ENCODE data around the gene PLEKHM2.

The PLEKHM2 gene

GRCh38 chr1:15734296-15734695 is 50.2 kb downstream of the PLEKHM2 start:
- Histone ChIP-seq H2AFZ (ENCODE audit: low read length) (no peak overlapping the region), H2BK120ac (ENCODE audit: low read depth, low read length) (no peak overlapping the region), H4K8ac (ENCODE audit: low read depth, low read length) (no peak overlapping the region), H3K9ac (ENCODE audit: low read depth, low read length, poor library complexity) (no peak overlapping the region), H3K27me3 (ENCODE audit: control insufficient read depth in 3 of 3, insufficient read depth in 3 of 3, low read depth in 1 of 3, low read length in 3 of 3) (no peaks in the 10 kb centered on the region), H3K9me3 (replicated peaks in 1 of 2; ENCODE audit: control insufficient read depth in 2 of 2, insufficient read depth in 1 of 2, low read depth in 1 of 2, low read length in 2 of 2) (no peaks in the 10 kb centered on the region), H3K36me3 (replicated peaks in 1 of 2; ENCODE audit: control insufficient read depth in 2 of 2, insufficient read depth in 2 of 2, low read length in 2 of 2) (peaks cover 39 to 60% of the 10 kb centered on the region in 2 donors), H3K4me2 (ENCODE audit: insufficient read depth, low read length, poor library complexity, severe bottlenecking) (no peak overlapping the region), H2BK12ac (ENCODE audit: low read length) (no peak overlapping the region), H2BK15ac (ENCODE audit: low read length) (no peak overlapping the region), H2AK5ac (ENCODE audit: low read depth, low read length) (no peak overlapping the region), H2BK5ac (ENCODE audit: low read length) (no peak overlapping the region), H3K23ac (ENCODE audit: low read depth, low read length, poor library complexity) (no peak overlapping the region), H3K4me1 (ENCODE audit: control insufficient read depth in 2 of 2, insufficient read depth in 1 of 2, low read depth in 1 of 2, low read length in 2 of 2) (peaks cover 2 to 5% of the 10 kb centered on the region in 2 donors), H3K14ac (ENCODE audit: low read length) (no peak overlapping the region), H3K18ac (ENCODE audit: low read length) (no peak overlapping the region), H3K27ac (replicated peaks; ENCODE audit: low read length) (no peak overlapping the region), H3K4me3 (ENCODE audit: low read length in 2 of 2) (no peak overlapping the region), H3K79me1 (ENCODE audit: low read depth, low read length) (peaks cover 7% of the 10 kb centered on the region), H3K4ac (ENCODE audit: low read length) (no peak overlapping the region), H4K91ac (ENCODE audit: low read depth, low read length, poor library complexity) (no peak overlapping the region)
- no CpG with 5 or more reads among the region's 13 CpGs for WGBS, 2 donors (ENCODE audit: extremely low coverage in 2 of 2, insufficient read length in 2 of 2, insufficient replicate concordance in 1 of 2)
- no peak for DNase-seq (ENCODE audit: low spot score)

DNA sequence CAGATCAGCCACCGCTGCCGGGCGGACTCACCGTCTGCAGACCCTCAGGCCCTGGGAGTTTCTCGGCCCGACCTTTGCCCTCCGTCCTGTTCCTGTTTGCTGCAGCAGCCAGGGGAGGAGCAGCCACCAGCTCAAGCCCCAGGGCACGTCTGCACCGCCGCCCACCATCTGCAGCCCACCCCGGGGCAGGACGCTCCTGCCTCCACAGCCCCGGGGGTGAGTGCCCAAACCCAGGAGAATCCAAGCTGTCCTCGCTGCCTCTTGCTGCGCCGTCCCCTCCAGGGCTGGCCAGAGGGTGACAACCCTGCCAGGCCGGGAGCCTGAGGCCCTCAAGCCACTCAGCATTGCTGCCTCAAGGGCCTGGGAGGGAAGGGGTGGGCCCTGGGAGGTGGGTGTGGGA is 50.8 kb downstream of the PLEKHM2 start:
- Histone ChIP-seq H2AFZ (ENCODE audit: low read length) (no peak overlapping the region), H4K91ac (ENCODE audit: low read depth, low read length, poor library complexity) (no peak overlapping the region), H3K23ac (ENCODE audit: low read depth, low read length, poor library complexity) (no peak overlapping the region), H3K4ac (ENCODE audit: low read length) (no peak overlapping the region), H3K9ac (ENCODE audit: low read depth, low read length, poor library complexity) (no peak overlapping the region), H3K4me1 (ENCODE audit: control insufficient read depth in 2 of 2, insufficient read depth in 1 of 2, low read depth in 1 of 2, low read length in 2 of 2) (peaks cover 2 to 5% of the 10 kb centered on the region in 2 donors), H3K4me3 (ENCODE audit: low read length in 2 of 2) (no peak overlapping the region), H3K27ac (replicated peaks; ENCODE audit: low read length) (no peak overlapping the region), H3K79me1 (ENCODE audit: low read depth, low read length) (peaks cover 7% of the 10 kb centered on the region), H3K36me3 (replicated peaks in 1 of 2; ENCODE audit: control insufficient read depth in 2 of 2, insufficient read depth in 2 of 2, low read length in 2 of 2) (peaks cover 34 to 55% of the 10 kb centered on the region in 2 donors), H2BK12ac (ENCODE audit: low read length) (peak overlapping the region; percentile 41), H2BK15ac (ENCODE audit: low read length) (no peak overlapping the region), H2AK5ac (ENCODE audit: low read depth, low read length) (no peak overlapping the region), H2BK5ac (ENCODE audit: low read length) (no peak overlapping the region), H4K8ac (ENCODE audit: low read depth, low read length) (peak overlapping the region; percentile 17), H3K18ac (ENCODE audit: low read length) (no peak overlapping the region), H3K27me3 (ENCODE audit: control insufficient read depth in 3 of 3, insufficient read depth in 3 of 3, low read depth in 1 of 3, low read length in 3 of 3) (no peaks in the 10 kb centered on the region), H2BK120ac (ENCODE audit: low read depth, low read length) (no peak overlapping the region), H3K9me3 (replicated peaks in 1 of 2; ENCODE audit: control insufficient read depth in 2 of 2, insufficient read depth in 1 of 2, low read depth in 1 of 2, low read length in 2 of 2) (no peaks in the 10 kb centered on the region), H3K4me2 (ENCODE audit: insufficient read depth, low read length, poor library complexity, severe bottlenecking) (no peak overlapping the region), H3K14ac (ENCODE audit: low read length) (no peak overlapping the region)
- DNase-seq (ENCODE audit: low spot score): no peak
- no CpG with 5 or more reads among the region's 17 CpGs for WGBS, 2 donors (ENCODE audit: extremely low coverage in 2 of 2, insufficient read length in 2 of 2, insufficient replicate concordance in 1 of 2)

GRCh38 chr1:15735304-15736037 is 51.4 kb downstream of the PLEKHM2 start:
- Histone ChIP-seq H3K36me3 (replicated peaks in 1 of 2; ENCODE audit: control insufficient read depth in 2 of 2, insufficient read depth in 2 of 2, low read length in 2 of 2) (peaks cover 33 to 50% of the 10 kb centered on the region in 2 donors), H2BK120ac (ENCODE audit: low read depth, low read length) (no peak overlapping the region), H2BK15ac (ENCODE audit: low read length) (no peak overlapping the region), H3K79me1 (ENCODE audit: low read depth, low read length) (peaks cover 7% of the 10 kb centered on the region), H4K8ac (ENCODE audit: low read depth, low read length) (no peak overlapping the region), H3K23ac (ENCODE audit: low read depth, low read length, poor library complexity) (peak overlapping the region; percentile 95), H2AK5ac (ENCODE audit: low read depth, low read length) (no peak overlapping the region), H3K14ac (ENCODE audit: low read length) (no peak overlapping the region), H3K18ac (ENCODE audit: low read length) (peak overlapping the region; percentile 76), H3K4me1 (ENCODE audit: control insufficient read depth in 2 of 2, insufficient read depth in 1 of 2, low read depth in 1 of 2, low read length in 2 of 2) (peaks cover 2 to 5% of the 10 kb centered on the region in 2 donors), H3K27ac (replicated peaks; ENCODE audit: low read length) (no peak overlapping the region), H4K91ac (ENCODE audit: low read depth, low read length, poor library complexity) (no peak overlapping the region), H2BK12ac (ENCODE audit: low read length) (no peak overlapping the region), H3K4me2 (ENCODE audit: insufficient read depth, low read length, poor library complexity, severe bottlenecking) (no peak overlapping the region), H3K9me3 (replicated peaks in 1 of 2; ENCODE audit: control insufficient read depth in 2 of 2, insufficient read depth in 1 of 2, low read depth in 1 of 2, low read length in 2 of 2) (no peaks in the 10 kb centered on the region), H2AFZ (ENCODE audit: low read length) (no peak overlapping the region), H2BK5ac (ENCODE audit: low read length) (no peak overlapping the region), H3K4me3 (ENCODE audit: low read length in 2 of 2) (no peak overlapping the region), H3K27me3 (ENCODE audit: control insufficient read depth in 3 of 3, insufficient read depth in 3 of 3, low read depth in 1 of 3, low read length in 3 of 3) (no peaks in the 10 kb centered on the region), H3K9ac (ENCODE audit: low read depth, low read length, poor library complexity) (peak overlapping the region; percentile 63), H3K4ac (ENCODE audit: low read length) (no peak overlapping the region)
- WGBS, 2 donors (ENCODE audit: extremely low coverage in 2 of 2, insufficient read length in 2 of 2, insufficient replicate concordance in 1 of 2): no CpG with 5 or more reads among the region's 12 CpGs
- DNase-seq (ENCODE audit: low spot score): no peak

- WGBS, 2 donors (ENCODE audit: extremely low coverage in 2 of 2, insufficient read length in 2 of 2, insufficient replicate concordance in 1 of 2): no CpG with 5 or more reads among the region's 35 CpGs
- Histone ChIP-seq H3K18ac (ENCODE audit: low read length) (peak within 1 kb of the TSS; percentile 76), H3K9ac (ENCODE audit: low read depth, low read length, poor library complexity) (peak within 1 kb of the TSS; percentile 63), H3K36me3 (replicated peaks in 1 of 2; ENCODE audit: control insufficient read depth in 2 of 2, insufficient read depth in 2 of 2, low read length in 2 of 2) (peaks cover 26 to 42% of the 10 kb centered on the region in 2 donors), H3K4ac (ENCODE audit: low read length) (no peak within 1 kb of the TSS), H3K27ac (replicated peaks; ENCODE audit: low read length) (no peak within 1 kb of the TSS), H2BK120ac (ENCODE audit: low read depth, low read length) (no peak within 1 kb of the TSS), H3K14ac (ENCODE audit: low read length) (peak within 1 kb of the TSS; percentile 97), H2BK15ac (ENCODE audit: low read length) (no peak within 1 kb of the TSS), H2AFZ (ENCODE audit: low read length) (no peak within 1 kb of the TSS), H3K9me3 (replicated peaks in 1 of 2; ENCODE audit: control insufficient read depth in 2 of 2, insufficient read depth in 1 of 2, low read depth in 1 of 2, low read length in 2 of 2) (no peaks in the 10 kb centered on the region), H3K27me3 (ENCODE audit: control insufficient read depth in 3 of 3, insufficient read depth in 3 of 3, low read depth in 1 of 3, low read length in 3 of 3) (no peaks in the 10 kb centered on the region), H3K4me3 (ENCODE audit: low read length in 2 of 2) (peak within 1 kb of the TSS in 1 of 2 donors; percentile 0), H3K4me2 (ENCODE audit: insufficient read depth, low read length, poor library complexity, severe bottlenecking) (no peak within 1 kb of the TSS), H4K8ac (ENCODE audit: low read depth, low read length) (no peak within 1 kb of the TSS), H2BK5ac (ENCODE audit: low read length) (peak within 1 kb of the TSS; percentile 87), H3K4me1 (ENCODE audit: control insufficient read depth in 2 of 2, insufficient read depth in 1 of 2, low read depth in 1 of 2, low read length in 2 of 2) (peaks cover 2 to 7% of the 10 kb centered on the region in 2 donors), H3K23ac (ENCODE audit: low read depth, low read length, poor library complexity) (peak within 1 kb of the TSS; percentile 95), H4K91ac (ENCODE audit: low read depth, low read length, poor library complexity) (no peak within 1 kb of the TSS), H2BK12ac (ENCODE audit: low read length) (no peak within 1 kb of the TSS), H3K79me1 (ENCODE audit: low read depth, low read length) (peaks cover 7% of the 10 kb centered on the region), H2AK5ac (ENCODE audit: low read depth, low read length) (peak within 1 kb of the TSS; percentile 68)
- no peak for DNase-seq (ENCODE audit: low spot score)
These were observed 52.1 kb downstream of the PLEKHM2 start, which contains the start of gene SLC25A34 for GRCh38 chr1:15736038-15736891. TSS of gene SLC25A34 (plus strand) at chr1:15736258. CDS start at chr1:15736486, 228 bp downstream.
